Limb (tissue), 2 donors: ENCODE data around the gene MYO5B.
"Not testable (repeated sequence)": the region's sequence is repeated elsewhere in the genome, so short reads cannot be mapped to it uniquely, and the experiment has no call there.

Source experiments
- DNase-seq, 2 donors: peaks; one replicate each; pipeline ENCODE4 v3.0.0-alpha.2; 2016; ENCODE audit errors: extremely low spot score in 2 of 2

Gene MYO5B

GRCh38 chr18:49808553-49809191, 386.3 kb downstream of the MYO5B start:
- not testable (repeated sequence) for DNase-seq

- no peak for DNase-seq
Measured at GRCh38 chr18:49804096-49804495, 390.9 kb downstream of the MYO5B start.

GRCh38 chr18:49802623-49803022, 392.3 kb downstream of the MYO5B start:
- no peak for DNase-seq

- DNase-seq, result not testable (repeated sequence)
Measured at GRCh38 chr18:49800491-49800890, 394.5 kb downstream of the MYO5B start.

- not testable (repeated sequence) for DNase-seq
Measured at GRCh38 chr18:49799806-49800205, 395.1 kb downstream of the MYO5B start.

- no peak for DNase-seq
Measured at GRCh38 chr18:49798001-49798400, 396.9 kb downstream of the MYO5B start.

GRCh38 chr18:49795612-49796552, 399.1 kb downstream of the MYO5B start:
- no peak for DNase-seq

- DNase-seq, result no peak
Measured at GRCh38 chr18:49794743-49795142, 400.2 kb downstream of the MYO5B start.

GRCh38 chr18:49789560-49790134, 405.3 kb downstream of the MYO5B start:
- DNase-seq, result not testable (repeated sequence)

- no peak for DNase-seq
Measured at GRCh38 chr18:49788327-49788898, 406.5 kb downstream of the MYO5B start.

- no peak for DNase-seq
Measured at GRCh38 chr18:49786019-49786720, 408.8 kb downstream of the MYO5B start.

- DNase-seq, result peak in 1 of 2 donors; percentile 15
Measured at GRCh38 chr18:49784427-49785185, 410.3 kb downstream of the MYO5B start.

- DNase-seq, result not testable (repeated sequence)
Measured at GRCh38 chr18:49783631-49784030, 411.3 kb downstream of the MYO5B start.

GRCh38 chr18:49778826-49779465, 416.0 kb downstream of the MYO5B start:
- no peak for DNase-seq
